Activated CD4-positive, alpha-beta T cell treated with anti-CD3 and anti-CD28 coated beads, Interleukin-2, amount 50 U/mL, for 16 hours (primary cell): ENCODE data around the gene YJEFN3.
A peak's percentile ranks its signal among the peaks of the same experiment; 100 is the strongest.

Experiments
- DNase-seq: peaks from one replicate; pipeline ENCODE4 v3.0.0-alpha.2; 2020

YJEFN3 gene

DNA sequence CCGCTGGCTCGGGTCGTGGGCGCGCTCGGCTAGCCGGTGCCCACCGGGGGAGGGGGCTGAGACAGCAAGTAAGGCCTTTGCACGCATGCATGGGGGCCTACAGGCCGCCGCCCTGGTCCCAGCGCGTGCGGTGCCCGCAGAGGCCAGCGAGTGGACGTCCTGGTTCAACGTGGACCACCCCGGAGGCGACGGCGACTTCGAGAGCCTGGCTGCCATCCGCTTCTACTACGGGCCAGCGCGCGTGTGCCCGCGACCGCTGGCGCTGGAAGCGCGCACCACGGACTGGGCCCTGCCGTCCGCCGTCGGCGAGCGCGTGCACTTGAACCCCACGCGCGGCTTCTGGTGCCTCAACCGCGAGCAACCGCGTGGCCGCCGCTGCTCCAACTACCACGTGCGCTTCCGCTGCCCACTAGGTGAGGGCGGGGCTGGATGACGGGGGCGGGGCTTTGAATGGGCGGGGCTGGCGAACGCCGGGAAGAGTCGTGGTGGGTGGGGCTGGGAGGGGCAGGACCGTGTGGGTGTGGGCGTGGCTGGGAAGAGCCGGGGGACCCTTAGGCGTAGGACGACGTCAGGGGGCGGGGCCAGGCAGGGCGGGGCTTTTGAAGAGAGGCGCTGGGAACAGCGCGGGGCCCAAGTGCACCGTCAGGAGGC, 11.5 kb downstream of the YJEFN3 start:
- DNase-seq: peak; percentile 84

DNA sequence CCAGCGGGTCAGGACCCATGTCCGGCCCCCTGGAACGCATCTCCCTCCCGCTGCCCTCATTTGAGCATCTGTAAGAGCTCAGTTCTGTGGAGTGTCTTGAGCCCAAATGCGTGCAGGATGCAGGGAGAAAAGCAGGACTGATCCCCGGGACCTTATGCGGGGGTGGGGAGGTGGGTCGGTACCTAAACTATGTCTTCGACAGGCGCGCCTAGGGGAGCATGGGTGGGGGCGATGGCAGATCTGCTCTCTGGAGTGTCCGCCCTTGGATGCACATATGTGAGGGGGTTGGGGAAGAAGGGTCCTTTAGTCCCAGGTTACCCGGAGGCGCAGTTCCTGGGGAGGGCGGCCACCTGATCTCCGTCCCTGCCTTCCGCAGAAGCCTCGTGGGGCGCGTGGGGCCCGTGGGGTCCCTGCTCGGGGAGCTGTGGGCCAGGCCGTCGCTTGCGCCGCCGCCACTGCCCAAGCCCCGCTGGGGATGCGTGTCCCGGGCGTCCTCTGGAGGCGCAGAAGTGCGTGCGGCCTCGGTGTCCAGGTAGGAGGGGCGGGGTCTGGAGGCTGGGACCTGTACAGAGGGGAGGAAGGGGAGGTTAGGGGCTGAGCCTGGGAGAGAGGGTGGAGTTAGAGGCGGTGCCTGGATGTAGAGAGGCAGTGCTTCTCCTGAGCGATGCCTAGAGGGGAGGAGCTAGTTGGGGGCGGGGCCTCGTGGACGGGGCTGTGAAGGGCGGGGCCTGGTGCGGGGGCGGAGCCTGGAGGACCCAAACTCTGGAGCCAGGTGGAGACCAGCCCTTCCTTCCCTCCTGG, 12.2 kb downstream of the YJEFN3 start:
- DNase-seq: peak; percentile 72

DNA sequence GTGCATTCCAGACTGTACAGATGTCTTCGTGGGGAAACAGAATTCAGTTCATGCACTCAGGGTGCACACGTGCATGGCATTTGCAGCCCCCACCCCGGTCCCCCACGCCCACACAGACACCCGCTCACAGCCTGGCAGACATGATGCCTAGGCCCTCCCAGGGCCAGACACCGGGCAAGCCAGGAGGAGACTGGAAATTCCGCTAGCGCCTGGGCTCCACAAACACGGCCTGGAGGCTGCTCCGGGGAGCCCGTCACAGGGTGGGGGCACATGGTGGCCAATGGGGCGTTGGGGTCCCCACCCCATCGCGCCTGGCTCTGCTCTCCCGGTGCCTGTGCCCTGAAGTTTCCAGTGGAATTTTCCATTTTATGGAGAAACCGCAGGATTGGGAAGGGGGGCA, 12.9 kb downstream of the YJEFN3 start:
- DNase-seq: no peak

DNA sequence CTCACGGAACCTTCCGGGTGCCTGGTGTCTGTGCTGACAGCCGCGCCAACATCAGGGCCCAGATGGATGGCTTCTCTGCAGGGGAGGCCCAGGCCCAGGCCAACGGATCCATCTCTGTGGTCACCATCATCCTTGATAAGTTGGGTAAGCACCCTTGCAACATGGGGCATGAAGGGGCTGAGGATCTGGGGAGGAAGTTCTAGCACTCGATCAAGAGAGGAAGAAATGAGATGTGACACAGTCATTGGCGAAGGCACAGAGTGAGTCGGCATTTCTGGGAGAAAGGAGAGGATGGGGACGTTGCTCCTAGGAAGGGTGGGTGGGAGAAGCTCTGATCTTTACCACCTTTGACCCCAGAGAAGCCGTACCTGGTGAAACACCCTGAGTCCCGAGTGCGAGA, 13.8 kb downstream of the YJEFN3 start:
- no peak for DNase-seq

DNA sequence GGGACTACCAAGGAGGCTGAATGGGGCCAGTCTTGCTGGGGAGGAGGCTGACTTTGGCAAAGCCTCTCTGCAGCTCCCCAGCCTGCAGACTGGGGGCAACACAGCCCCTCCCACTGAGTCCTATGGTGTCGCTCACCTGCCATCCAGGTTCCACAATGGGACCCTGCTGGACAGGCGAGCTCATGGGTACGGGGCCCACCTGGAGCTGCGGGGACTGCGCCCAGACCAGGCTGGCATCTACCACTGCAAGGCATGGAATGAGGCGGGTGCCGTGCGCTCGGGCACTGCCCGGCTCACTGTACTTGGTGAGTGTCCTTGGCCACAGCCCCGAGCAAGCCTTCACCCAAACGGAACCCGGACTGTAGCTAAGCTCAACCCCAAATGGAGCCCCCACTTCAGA, 14.4 kb downstream of the YJEFN3 start:
- DNase-seq: no peak

DNA sequence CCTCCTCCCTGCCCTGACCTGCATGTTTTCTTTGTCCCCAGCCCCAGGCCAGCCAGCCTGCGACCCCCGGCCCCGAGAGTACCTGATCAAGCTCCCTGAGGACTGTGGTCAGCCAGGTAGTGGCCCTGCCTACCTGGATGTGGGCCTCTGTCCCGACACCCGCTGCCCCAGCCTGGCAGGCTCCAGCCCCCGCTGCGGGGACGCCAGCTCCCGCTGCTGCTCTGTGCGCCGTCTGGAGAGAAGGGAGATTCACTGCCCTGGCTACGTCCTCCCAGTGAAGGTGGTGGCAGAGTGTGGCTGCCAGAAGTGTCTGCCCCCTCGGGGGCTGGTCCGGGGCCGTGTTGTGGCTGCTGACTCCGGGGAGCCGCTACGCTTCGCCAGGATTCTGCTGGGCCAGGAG, 14.9 kb downstream of the YJEFN3 start:
- no peak for DNase-seq

DNA sequence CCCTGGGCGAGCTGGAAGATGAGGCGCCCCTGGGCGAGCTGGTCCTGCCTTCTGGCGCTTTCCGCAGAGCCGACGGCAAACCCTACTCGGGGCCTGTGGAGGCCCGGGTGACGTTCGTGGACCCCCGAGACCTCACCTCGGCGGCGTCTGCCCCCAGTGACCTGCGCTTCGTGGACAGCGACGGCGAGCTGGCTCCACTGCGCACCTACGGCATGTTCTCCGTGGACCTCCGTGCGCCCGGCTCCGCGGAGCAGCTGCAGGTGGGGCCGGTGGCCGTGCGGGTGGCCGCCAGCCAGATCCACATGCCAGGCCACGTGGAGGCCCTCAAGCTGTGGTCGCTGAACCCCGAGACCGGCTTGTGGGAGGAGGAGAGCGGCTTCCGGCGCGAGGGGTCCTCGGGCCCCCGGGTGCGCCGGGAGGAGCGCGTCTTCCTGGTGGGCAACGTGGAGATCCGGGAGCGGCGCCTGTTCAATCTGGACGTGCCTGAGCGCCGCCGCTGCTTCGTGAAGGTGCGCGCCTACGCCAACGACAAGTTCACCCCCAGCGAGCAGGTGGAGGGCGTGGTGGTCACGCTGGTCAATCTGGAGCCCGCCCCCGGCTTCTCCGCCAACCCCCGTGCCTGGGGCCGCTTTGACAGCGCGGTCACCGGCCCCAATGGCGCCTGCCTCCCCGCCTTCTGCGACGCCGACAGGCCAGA, 15.7 kb downstream of the YJEFN3 start:
- DNase-seq: no peak

DNA sequence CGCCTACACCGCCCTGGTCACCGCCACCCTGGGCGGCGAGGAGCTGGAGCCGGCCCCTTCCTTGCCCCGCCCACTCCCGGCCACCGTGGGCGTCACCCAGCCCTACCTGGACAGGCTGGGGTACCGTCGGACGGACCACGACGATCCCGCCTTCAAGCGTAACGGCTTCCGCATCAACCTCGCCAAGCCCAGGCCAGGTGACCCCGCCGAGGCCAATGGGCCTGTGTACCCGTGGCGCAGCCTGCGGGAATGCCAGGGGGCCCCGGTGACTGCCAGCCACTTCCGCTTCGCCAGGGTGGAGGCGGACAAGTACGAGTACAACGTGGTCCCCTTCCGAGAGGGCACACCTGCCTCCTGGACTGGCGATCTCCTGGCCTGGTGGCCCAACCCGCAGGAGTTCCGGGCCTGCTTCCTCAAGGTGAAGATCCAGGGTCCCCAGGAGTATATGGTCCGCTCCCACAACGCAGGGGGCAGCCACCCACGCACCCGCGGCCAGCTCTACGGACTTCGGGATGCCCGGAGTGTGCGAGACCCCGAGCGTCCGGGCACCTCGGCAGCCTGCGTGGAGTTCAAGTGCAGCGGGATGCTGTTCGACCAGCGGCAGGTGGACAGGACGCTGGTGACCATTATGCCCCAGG, 16.4 kb downstream of the YJEFN3 start:
- DNase-seq: no peak

DNA sequence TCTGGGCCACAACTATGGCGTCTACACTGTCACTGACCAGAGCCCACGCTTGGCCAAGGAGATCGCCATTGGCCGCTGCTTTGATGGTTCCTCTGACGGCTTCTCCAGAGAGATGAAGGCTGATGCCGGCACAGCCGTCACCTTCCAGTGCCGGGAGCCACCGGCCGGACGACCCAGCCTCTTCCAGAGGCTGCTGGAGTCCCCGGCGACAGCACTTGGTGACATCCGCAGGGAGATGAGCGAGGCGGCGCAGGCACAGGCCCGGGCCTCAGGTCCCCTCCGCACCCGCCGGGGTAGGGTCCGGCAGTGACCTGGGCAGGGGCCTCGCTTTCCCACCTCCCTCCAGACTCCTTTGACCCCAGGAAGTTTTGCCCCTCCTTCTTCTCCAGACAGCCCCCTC, 17.0 kb downstream of the YJEFN3 start:
- no peak for DNase-seq

DNA sequence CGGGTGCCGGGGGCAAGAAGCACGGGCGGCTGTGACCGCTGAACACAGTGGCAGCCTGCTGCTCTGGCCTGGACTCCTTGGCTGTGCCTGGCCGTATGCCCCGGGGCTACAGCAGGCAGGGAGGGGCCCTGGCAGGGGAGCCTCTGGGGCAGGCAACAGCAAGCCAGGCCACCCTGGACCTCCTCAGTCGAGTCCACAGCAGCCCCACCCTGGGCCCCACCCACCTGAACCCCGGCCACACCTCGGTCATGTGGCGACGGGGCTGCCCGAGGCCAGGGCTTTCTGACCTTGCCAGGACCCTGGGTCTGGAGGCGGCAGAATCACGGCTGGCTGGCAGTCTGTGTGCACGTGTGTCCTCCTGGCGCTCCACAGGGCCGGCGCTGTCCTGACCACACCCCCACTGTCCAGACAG, 18.0 kb downstream of the YJEFN3 start:
- no peak for DNase-seq

DNA sequence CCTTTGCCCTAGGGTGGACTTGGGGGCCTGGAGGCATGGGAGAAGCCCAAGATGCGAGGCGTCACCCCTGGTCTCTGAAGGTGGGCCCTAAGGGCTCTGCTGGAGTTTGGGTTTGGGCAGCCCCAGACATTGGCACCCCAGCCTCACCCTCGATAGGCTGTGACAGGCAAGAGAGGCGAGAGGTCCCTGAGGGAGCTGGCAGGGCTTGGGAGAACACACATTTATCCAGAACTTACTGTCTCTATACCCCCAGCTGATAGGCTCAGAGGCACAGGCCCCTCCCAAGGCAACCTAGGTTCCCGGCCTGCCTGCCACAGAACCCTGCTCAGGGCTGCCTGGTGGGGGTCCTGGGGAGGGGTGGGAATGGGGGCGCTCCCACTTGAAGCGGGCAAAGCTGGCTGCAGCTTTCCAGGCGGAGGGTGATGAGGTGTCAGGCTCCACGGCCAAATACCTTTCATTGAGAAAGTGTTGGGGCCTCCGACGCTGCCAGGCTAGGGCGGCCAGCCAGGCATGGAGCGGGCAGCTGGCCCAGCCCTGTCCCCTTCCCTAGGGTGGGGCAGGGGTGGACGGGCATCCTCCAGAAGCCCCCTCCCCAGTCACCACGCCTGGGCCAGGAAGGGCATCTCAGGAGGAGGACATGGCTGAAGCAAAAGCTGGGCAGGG, 19.1 kb downstream of the YJEFN3 start:
- no peak for DNase-seq

DNA sequence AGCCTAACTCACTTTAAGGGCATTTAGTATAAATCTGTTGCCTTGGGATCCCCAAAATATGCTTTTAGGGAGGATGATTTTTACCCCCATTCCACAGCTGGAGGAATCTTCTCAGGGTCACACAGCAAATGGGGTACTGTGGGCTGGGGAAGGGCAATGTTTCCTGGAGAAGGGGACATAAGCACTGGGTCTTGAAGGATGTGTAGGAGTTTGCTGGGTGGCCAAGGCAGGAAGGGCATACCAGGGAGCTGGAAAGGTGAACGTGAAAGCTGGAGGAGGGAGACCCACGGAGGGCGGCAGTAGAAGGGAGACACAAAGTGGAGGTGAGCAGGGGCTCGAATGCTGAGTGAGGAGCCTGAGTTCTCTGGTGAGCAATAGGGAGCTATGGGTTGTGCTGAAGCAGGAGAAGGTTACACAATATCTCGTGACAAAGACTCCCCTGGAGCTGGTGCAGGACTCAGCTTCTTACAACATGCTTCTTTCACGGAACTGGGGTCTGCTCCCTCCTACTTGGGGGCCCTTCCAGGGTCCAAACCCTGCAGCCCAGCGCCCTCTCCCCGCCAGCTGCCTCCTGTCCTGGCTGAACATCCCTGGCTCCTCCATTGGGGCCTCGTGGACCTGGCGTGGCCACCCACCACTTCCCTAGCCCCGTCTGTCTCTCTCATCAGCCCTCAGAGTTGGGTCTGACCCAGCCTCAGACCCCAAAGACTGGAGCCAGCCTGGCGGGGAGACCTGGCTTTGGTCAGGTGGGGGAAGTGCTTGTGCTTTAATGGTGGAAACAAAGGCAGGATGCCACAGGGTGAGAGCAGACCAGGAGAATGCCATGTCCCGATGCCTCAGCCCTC, 20.4 kb downstream of the YJEFN3 start:
- no peak for DNase-seq

DNA sequence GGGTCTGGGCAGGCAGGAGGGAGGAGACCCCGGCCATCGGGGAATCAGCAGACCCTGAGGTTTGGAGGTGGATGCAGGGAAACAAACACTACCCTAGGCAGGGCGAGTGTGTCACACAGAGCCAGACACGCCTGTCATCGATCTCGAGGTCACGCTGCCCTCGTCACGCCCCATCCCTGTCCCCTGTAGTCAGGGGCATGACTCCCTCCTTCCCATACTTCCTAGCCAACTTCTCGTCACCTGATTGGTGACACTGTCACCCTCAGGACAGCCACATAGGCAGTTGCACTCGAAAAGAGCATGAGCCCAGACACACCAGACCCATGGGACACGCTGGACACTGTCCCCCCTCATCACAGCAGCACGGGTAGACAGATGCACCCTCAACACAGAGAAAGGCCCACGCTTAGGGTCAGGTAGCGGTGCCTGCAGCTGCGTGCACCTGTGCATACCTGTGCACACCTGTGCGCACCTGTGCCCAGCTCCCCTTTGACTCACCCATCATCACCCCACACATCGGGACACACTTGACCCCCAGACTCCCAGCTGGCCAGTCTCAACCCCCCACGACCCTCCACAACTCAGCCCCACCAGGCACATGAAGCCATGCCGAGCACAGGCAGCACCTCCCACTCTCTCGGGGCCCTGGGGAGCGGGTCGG, 21.2 kb downstream of the YJEFN3 start:
- DNase-seq: no peak

DNA sequence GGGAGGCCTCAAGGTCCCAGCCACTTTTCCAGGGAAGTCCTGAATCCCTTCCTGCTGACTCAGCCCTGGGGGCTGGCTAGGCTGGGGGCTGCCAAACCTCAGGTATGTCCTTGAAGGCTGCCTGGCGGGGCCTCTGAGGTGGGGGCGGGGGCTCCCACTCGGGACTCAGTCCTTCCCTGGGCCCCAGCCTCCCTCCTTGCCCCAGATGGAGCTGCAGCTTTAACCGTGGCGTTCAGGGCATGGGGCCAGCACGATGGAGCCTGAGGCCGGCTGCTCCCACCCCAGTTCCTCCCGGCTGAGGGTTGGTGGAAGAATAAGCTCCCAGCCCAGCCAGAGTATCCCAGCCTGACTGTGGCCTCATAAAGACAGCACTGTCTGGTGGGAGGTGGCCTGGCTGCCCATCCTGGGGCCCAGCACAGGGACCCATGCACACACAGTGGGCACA, 21.8 kb downstream of the YJEFN3 start:
- no peak for DNase-seq

DNA sequence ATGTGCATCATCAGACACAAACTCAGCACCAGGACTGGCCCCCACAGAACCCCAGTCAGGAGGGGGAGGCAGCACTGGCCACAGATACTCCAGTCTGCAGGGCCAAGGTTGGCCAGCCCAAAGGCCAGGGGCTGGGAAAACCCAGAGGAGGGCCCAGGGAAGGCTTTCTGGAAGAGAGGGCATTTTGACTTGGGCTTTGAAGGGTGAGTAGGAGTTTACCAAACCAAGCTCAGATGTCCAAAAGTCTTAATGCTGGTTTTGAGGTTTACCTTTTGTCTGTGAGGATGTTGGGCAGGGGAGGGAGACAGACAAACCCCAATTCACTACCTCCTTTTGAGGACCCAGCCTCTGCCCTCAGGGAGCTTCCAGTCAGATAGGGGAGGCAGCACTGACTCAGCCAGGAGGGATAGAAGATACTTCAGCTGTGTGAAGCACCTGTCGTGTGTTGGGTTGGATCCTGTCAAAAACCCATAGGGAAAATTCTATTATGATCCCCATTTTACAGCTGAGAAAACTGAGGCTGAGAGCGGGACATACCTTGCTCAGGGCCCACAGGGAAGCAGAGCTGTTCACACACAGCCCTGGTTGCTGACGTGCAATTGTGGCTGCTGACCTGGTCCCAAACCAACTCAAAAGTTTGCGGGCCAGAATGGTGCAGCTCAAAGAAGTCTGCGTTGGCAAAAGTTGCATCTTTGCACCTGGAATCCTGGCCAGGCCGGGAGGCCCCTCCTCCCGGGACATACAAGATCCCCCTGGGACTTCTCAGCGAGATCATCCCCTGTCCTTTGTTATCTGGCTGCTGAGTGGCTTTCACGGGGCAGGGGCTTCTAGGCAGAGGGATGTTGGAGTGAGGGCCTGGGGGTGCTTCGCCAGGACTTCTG, 22.5 kb downstream of the YJEFN3 start:
- DNase-seq: no peak

DNA sequence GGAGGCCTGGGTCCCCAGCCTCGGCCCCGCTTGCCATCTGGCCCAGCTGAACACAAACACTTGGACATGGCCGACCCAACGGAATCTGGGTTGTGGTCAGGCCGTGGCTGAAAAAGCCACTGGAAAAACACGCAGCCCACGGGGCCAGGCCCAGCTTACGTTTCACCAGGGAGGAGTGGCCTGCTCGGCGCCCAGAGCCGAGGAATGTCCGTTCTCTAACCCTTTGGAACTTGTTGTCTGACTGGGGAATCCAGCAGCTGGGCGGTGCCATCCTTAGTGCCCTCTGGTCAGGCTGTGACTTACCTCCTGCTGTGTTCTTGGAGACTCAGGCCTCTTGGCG, 23.1 kb downstream of the YJEFN3 start:
- no peak for DNase-seq

DNA sequence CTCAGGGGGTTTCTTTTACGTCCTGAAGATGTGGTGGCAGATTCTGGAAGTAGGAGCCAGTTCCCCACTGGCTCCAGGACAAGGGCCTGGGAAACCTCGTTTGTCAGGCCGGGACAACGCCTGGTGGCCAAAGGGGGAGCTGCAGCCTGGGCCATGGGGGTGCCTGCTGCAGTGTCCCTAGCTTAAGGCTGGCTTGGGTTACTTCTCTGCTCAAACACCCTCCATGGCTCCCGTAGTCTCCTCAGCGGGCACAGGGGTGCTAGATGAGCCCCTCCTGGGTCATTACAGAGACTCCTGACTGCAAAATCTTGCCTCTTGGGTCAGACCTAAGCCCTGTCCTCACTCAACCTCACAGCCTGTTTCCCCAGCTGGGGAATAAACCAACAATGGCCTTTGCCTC, 24.1 kb downstream of the YJEFN3 start:
- DNase-seq: no peak

DNA sequence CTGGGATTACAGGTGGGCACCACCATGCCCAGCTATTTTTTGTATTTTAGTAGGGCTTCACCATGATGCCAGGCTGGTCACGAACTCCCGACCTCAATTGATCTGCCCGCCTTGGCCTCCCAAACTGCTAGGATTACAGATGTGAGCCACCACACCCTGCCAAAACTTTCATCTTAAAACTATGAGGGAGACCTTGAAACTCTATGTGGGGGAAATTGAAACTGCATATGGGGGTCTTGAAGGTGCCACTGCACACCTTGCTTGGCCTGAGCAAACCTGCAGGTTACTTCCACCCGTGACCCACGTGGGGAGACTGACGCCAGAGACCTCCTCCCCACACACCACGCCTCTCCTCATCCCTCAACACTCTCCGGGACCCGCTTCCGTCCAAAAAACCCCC, 25.0 kb downstream of the YJEFN3 start:
- DNase-seq: no peak

DNA sequence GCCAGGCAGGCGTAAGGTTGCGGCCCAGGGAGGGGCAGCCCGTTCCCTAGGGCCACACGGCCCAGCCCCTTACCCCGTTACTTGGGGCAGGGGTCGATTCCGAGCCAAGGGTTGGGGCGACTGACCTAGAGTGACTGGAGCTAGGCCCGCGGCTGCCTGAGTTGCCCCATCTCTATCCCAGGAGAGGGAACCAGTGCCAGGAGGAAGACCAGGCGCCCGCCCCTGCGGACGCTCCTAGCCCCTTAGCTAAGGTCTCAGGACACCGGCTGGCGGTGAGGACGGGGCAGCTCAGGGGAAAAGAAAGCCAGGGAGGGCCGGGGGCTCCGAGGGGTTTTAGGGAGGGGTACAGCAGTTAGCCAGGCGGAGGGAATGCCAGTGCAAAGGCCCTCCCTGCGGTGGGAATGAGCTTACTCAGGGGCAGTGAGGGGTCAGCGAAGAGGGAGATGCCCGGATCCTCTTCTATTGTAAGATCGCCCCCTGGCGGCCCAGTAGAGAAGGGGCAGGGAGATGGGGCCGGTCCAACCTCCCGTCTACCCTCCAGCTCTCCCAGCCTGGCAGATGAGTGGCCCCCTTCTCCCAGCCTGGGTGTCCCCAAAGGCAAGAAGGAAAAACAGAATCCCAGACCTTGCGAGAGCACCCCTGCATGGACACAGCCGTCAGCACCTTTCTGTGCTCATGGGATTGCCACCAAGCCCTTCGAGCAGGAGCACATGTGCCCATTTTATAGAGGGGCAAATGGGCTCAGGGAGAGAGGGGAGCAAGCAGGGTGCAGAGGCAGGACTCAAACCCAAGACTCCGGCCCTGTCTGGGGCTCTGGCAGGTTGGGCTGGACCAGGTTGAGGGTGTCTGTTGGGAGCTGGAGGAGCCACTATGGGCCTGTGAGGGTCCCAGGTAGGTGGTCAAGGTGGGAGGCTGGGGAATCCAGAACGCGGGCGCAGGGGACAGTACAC, 25.6 kb downstream of the YJEFN3 start:
- DNase-seq: peak; percentile 65
